Inferior parietal cortex (tissue), 1 donor: Measurements from ENCODE around the gene SLC25A11.
"Not testable (repeated sequence)": the region's sequence is repeated elsewhere in the genome, so short reads cannot be mapped to it uniquely, and the experiment has no call there.

Experiments used
- DNase-seq: peaks from one replicate; pipeline ENCODE4 v3.0.0-alpha.2; 2016; ENCODE audit errors: extremely low spot score

The SLC25A11 gene

DNA sequence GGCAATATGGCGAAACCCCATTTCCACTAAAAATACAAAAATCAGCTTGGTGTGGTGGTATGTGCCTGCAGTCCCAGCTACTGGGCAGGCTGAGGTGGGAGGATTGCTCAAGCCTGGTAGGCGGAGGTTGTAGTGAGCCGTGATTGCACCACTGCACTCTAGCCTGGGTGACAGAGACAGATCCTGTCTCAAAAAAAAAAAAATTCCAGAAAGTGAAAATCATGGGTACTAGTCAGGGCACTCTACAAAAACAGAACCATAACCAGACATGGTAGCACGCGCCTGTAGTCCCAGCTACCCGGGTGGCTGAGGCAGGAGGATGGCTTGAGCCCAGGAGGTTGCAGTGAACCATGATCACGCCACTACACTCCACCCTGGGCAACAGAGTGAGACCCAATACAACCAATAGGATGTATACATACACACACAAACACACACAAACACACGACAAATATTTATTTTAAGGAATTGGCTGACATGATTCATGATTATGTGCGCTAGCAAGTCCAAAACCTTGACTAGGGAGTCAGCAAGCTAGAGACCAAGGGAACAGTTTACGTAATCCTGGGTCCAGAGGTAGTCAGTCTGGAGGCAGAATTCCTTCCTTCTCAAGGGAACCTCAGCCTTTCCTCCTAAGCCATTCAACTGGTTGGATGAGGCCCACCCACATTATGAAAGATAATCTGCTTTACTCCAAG, 19.3 kb downstream of the SLC25A11 start:
- DNase-seq: no peak

DNA sequence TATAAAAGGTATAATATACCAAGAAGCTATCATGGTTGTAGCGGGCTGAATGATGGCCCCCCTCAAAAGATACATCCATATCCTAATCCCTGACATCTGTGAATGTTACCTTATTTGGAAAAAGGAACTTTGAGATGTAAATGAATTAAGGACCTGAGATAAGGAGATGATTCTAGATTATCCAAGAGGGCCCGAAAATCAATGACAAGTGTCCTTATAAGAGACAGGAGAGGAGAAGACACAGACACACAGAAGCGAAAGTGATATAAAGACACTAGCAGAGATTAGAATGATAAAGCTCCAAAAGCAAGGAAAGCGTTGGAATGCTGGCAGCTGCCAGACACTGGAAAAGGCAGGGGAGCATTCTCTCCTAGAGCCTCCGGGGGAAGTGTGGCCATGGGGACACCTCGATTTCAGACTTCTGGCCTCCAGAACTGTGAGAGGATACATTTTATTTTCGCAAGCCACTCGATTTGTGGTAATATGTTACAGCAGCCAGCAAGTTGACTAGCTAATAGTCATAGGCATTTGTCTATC, 20.3 kb downstream of the SLC25A11 start:
- DNase-seq: no peak

DNA sequence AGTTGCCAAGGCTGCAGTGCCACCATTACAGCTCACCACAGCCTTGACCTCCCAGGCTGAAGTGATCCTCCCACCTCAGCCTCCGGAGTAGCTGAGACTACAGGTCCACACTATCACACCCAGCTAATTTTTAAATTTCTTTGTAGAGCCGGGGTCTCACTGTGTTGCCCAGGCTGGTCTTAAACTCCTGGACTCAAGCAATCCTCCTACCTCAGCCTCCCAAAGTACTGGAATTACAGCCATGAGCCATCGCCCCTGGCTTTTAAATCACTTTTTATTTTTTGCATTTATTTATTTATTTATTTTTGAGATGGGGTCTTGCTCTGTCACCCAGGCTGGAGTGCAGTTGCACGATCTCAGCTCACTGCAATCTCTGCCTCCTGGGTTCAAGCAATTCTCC, 25.3 kb downstream of the SLC25A11 start:
- DNase-seq: not testable (repeated sequence)

DNA sequence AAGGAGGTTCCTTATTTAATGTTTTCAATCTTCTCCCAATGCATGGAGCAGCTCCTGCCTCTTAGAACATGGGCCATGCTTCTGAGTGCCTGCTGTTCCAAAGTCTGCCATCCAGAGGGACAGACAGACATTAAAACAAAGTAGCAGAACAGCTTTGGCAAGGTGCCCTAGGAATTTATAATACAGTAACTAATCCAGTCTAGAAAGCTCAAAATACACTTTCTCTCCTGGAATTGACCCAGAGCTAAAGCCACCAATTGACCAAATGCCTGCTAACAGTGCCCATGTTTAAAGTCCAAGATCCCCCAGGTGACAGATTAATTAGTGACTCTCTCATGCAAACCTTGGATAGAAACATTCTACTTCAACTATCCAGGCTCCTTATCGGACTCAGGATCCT, 25.9 kb downstream of the SLC25A11 start:
- no peak for DNase-seq

DNA sequence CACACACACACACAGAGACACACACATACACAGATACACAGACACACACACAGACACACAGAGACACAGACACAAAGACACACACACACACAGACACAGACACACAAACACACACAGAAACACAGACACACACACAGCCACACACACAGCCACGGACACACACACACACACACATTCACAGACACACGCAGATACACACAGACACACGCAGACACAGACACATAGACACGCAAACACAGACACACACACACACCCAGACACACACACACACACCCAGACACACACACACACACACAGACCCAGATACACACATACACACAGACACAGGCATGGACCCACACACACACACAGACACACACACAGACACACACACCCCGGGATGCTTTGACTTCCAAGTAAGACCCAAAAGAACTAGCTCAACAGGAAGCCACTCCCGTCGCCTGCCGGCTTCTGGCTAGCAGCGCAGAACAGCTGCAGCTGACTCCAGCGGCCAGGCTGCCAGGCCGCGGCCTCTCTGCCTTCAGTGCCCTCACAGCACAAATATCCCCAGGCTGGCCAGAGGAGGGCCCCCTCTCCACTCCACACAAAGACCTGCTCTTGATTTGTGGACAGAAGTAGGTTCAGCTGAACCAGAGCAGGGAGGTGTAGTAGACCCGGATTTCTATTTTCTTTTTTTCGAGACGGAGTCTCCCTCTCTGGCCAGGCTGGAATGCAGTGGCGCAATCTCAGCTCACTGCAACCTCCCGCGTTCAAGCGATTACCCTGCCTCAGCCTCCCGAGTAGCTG, 30.9 kb downstream of the SLC25A11 start:
- peak; percentile 72 for DNase-seq

DNA sequence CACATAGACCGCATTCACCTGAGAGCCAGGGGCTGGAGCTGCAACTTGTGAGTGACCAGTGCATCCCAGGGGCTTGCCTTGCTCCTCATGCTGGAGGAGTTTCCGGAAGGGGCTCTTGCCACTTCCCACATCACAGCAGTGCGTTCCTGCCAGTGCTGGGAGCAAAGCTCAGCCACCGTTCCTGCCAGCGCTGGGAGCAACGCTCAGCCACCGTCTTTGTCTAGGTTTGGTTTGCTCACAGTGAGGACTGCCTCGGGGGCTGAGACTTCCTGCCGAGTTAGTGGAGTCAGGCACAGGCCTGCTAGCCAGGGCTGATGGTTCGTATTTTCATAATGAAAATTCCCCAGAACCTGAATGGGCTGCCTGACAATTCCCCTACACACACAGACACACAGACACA, 31.5 kb downstream of the SLC25A11 start:
- no peak for DNase-seq

DNA sequence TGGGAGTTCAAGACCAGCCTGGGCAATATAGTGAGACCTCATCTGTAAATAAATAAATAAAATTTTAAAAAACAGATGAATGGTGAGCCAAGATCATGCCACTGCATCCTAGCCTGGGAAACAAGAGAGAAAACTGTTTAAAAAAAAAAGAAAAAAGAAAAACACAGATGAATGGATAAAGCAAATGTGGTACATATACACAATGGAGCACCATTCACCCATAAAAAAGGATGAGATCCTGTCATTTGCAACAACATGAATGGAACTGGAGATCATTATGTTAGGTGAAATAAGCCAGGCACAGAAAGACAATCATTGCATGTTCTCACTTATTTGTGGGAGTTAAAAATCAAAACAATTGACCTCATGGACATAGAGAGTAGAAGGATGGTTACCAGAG, 33.2 kb downstream of the SLC25A11 start:
- DNase-seq: not testable (repeated sequence)

DNA sequence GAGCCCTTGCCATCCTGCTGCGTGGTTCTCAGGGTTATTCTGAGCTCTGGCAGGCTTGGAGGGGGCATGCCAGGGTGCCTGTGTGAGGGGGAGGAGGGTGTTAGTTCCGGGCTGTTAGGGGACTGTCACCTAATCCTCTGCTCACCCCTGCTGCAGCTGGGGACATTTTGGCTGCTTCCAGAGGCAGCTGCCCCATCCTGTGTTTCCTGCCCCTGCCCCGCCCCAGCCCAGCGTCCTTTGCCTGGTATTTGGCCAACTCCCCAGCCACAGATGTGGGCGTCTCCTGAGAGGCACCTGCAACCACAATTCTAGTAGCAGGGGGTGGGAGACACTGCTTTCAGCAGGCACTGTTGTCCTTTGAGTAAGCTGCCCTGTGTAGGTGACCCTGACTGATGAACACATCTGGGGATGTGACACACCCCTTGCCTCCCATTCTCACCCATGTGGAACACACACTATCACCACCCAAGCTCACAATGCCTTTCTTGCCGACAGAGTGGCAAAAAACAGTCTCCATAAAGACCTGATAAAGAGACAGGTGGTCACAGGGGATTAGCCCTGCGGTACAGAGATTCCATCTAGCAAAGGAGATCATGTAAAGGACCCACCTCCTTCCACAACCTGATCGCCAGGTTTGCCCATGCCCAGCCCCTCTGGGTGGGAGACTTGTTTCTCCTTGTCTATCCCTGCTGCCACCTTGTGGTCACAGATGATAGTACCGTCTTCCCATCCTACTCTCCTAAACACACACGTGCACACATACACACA, 36.6 kb downstream of the SLC25A11 start, which contains the start of gene CHRNE:
TSS of gene CHRNE (minus strand) at position 48 of the 768 bp plus-strand sequence. CDS start at position 13, 35 bp downstream.
- DNase-seq: peak; percentile 87

DNA sequence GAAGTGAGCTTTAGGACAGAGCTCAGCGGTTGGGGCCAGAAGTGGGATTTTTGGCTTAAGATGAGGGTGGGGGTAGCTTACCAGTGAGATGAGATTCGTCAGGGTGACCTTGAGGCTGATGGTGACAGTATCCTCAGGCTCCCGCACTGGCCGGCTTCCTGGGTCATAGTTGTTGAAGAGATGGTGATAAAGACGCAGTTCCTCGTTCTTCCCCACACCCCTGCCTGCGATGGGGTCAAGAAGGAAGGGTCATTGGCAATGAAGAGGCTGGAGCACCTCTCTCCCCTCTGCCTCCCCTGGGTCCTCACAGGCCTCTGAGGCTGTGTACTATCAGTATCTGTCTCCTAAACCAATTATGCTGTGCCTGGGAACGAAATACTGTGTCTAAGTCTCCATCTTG, 37.3 kb downstream of the SLC25A11 start:
- no peak for DNase-seq

DNA sequence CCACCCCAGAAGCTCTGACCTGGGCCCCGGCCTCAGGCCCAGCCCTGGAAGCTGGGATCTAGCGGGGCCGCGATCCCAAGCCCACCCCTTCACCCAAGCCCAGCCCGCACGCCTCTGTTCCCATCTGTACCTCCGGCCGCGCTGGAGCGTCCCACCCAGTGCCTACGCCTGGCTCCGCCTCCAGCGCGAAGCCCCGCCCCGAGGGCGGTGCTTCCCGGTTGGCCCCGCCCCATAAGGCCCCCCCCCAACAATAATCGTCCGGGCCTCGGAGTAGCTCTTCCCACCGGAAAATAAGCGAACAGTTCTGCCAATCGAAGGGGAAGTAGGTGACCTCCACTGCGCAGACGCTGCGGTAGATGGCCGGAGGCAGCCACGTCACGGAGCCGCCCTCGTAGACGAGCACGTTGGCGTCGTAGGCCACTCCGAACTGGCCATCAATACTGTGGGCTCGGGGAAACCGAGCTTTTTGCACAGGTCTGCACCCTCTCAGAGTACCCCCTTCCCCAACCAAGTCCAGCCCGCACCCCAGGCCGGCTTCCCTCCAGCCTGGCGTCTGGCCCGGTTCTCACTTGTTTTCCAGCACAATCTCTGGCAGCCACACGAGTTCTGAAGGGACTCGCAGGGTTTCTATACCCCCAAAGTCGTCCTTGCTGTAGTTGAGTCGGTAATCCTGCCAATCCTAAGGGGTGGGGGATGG, 38.0 kb downstream of the SLC25A11 start:
- DNase-seq: no peak

DNA sequence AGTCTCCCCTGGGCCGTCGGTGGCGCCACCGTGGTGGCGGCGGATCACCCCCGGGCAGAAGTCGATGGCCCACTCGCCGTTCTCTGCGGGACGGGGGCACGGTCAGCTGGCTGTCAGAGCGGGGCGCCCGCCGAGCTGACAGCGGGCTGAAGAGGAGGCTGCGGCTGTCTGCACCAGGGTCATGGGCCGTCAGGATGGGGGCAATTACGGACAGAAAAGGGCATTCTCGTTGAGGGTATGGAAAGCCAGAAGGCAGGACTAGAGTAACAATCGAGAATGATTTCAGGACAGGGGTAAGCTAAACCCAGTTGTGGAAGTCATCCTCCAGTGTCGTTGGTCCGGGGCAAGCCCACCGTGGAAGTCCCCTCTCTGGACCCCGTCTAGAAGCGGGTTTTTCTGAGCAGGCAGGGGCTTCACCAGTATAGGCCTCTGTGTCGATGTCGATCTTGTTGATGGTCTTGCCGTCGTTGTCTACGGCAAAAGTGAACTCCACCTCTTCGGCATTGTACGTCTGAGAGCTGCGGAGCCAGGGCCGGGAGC, 38.7 kb downstream of the SLC25A11 start:
- DNase-seq: no peak

DNA sequence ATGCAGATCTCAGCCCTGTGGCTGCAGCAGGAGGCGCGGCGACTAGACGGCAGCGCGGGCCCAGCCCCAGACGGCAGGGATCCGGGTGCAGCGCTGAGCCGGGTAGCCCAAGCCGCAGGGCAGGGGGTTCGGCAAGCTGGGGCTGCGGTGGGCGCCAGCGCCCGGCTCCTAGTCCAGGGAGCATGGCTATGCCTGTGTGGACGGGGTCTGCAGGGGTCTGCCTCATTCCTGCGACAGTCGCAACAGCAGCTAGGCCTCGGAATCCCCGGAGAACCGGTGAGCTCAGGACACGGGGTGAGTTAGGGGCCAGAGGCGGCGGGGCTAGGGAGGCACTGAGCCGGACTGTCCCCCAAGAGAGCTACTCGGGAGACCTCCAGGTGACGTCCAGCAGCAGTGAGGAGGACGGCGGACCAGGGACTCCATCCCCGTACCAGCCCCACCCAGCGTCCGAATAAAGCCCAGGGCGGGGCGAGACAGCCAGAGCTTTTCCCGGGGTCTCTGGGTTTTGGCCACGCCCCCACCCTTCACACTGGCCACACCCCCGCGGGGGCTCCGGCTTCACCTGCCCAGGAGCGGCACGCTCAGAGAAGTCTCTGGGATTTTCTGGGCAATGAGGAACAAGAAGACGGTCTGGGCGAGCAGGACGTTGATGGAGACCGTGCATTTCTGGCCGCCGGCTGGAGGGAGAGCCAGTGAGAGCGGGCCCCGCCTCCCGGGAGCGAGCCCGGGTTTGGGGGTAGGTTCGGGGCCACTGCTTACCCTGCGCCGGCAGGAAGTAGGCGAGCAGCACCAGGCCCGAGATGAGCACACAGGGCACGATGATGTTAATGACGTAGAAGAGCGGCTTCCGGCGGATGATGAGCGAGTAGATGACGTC, 39.4 kb downstream of the SLC25A11 start:
- DNase-seq: no peak

DNA sequence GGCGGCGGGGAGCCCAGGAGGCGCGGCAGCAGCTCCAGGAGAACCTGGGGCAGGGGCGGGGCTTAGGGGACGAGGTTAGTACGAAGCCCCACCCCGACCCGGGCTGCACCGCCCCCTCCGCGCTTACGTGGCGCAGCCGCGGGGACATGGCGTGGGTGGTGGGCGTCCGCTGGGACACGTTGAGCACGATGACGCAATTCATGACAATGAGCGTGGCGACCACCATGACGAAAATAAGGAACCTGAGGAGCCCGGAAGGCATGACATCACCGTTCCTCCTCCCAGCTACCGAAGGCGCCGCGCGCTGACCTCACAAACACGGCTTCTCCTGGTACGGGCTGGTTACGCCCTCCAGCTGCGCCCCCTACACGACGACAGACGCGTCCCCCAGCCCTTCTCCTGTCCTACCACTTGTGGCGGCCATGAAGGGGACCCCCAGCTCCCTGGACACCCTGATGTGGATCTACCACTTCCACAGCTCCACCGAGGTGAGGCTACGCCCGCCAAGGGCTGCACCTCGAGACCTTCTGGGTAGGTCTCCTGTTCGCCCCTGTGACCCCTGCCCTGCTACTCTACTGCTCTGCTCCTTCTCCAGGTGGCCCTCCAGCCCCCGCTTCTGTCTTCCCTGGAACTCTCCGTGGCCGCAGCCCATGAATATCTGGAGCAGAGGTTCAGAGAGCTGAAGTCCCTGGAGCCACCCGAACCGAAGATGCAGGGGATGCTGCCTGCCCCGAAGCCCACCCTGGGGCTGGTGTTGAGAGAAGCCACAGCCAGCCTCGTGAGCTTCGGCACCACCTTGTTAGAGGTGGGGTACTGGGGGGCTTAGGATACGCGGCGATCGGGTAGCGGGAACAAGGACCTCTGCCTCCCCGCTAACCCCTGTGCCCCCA, 40.3 kb downstream of the SLC25A11 start, which contains the start of gene C17orf107:
TSS of gene C17orf107 (plus strand) at position 196 of the 890 bp plus-strand sequence. CDS start at position 423, 227 bp downstream.
- DNase-seq: peak; percentile 38

DNA sequence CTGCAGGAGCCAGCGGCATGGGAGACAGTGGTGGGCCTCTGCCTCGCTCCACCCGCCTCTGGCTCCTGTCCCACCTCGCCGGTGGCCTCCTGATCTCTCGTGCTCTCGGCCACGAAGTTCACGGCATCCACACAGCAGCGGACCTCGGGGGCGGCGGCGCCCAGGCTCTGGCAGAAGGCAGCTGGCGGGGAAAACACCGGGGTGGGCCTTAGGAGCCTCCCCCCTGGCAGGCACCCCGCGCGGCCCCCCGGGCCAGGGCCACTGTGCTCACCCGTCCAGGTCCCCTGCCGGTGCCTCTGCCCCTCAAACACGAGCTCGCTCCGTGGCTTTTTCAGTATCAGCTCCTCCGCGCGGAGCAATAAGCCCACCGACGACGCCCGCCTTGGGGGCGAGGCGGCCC, 40.9 kb downstream of the SLC25A11 start:
- DNase-seq: no peak

DNA sequence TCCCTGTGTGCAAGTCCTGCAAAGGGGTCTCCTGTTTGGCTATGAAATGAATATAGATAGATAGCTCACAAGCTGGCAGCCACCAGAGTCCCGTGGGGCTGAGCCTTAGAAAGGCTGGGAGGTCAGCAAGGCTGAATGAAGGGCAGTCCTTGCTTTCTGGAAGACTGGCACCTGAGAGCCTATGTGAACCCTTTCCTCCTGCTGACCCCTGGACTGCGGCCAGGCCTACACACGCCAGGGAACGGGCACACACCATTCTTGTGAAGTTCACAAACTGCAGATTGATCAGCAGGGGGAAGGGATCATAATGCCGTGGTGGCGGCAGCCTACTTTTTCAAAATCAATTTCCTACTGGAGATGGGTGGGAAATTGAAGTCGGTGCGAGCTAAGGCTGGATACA, 41.5 kb downstream of the SLC25A11 start:
- no peak for DNase-seq

DNA sequence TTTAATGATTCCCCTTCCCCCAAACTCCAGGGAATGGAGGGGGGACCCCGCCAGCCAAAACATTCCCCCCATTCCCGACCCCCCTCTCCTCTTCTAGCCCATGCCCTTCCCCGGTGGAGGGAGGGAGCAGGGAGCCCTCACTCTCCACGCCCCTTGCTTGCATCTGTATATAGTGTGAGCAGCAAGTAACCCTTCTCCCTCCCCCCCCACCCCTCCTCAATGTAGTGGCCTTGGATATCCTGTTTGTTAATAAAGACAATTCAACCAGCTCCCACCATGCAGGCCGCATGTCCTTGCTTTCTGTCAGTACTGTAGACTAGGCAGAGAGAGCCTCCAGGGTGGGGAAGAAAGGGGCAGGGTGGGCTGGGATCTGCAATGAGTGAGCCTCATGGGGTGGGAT, 42.1 kb downstream of the SLC25A11 start:
- DNase-seq: no peak

DNA sequence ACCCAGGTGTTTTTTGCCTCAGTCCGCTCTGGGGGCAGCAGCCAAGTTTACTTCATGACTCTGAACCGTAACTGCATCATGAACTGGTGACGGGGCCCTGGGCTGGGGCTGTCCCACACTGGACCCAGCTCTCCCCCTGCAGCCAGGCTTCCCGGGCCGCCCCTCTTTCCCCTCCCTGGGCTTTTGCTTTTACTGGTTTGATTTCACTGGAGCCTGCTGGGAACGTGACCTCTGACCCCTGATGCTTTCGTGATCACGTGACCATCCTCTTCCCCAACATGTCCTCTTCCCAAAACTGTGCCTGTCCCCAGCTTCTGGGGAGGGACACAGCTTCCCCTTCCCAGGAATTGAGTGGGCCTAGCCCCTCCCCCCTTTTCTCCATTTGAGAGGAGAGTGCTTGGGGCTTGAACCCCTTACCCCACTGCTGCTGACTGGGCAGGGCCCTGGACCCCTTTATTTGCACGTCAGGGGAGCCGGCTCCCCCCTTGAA, 42.6 kb downstream of the SLC25A11 start:
- no peak for DNase-seq

DNA sequence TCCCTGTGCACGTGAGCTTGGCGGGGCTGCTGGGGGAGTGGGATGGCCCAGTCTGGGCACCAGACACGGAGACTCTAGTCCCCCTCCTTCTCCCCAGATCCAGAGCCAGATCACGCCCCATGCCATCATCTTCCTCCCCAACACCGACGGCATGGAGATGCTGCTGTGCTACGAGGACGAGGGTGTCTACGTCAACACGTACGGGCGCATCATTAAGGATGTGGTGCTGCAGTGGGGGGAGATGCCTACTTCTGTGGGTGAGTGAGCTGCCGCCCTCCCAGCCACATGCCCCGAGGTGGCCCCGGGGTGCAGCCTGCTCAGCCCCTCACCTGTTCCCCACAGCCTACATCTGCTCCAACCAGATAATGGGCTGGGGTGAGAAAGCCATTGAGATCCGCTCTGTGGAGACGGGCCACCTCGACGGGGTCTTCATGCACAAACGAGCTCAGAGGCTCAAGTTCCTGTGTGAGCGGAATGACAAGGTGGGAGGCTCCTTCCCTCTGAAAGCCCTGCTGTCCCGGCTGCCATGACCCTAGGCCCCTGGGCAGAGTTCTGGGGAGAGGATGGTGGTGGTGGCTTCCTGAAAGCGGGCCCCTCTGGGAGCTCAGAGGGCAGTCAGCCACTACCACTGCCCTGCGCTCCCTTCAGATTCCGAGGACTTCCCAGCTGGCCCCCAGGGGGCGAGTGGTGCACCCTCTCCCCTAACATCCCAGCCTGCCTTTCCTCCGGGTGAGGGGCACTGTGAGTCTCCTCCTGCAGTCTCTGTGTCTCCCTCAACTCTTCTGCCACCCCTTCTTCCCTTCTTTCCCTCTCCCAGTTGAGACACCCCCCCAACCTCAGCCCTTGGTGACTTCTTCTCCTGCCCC, 43.3 kb downstream of the SLC25A11 start:
- no peak for DNase-seq
